Activated B cell treated with CpG ODN at 0.5 μM for 24 hours (primary cell): ENCODE data around the gene MAP1B. TPM values are rescaled to one million over a fixed set of nuclear protein-coding genes. Genes with fewer than 3 reads are reported as not detected.

ENCODE experiments used
- ATAC-seq: fragments of 200-7000 bp; cut with Tn5 transposase; one replicate; pipeline ENCODE4 v1.10.0; 2021; ENCODE audit warnings: low read depth, mild to moderate bottlenecking, moderate library complexity
- CTCF ChIA-PET: fragments of 350-600 bp; sonication (Branson Sonifier 250); formaldehyde crosslinking; loops from one replicate; lab custom pipeline; 2021; ENCODE audit warnings: antibody characterized with exemption; lab: Charles Lee
- POLR2A ChIA-PET: fragments of 350-600 bp; sonication (Branson Sonifier 250); formaldehyde crosslinking; loops from one replicate; lab custom pipeline; 2021; ENCODE audit warnings: antibody characterized with exemption; lab: Charles Lee
- DNase-seq: peaks from one replicate; pipeline ENCODE4 v3.0.0; 2022
- H3K27ac Mint-ChIP-seq: one replicate; pipeline ENCODE4 v1.8.0; 2020; ENCODE audit warnings: mixed read lengths
- H3K27me3 Mint-ChIP-seq: one replicate; pipeline ENCODE4 v1.8.0; 2021; ENCODE audit warnings: mixed read lengths
- H3K36me3 Mint-ChIP-seq: one replicate; pipeline ENCODE4 v1.8.0; 2021; ENCODE audit warnings: low read depth, mixed read lengths
- H3K4me1 Mint-ChIP-seq: one replicate; pipeline ENCODE4 v1.8.0; 2021; ENCODE audit warnings: mixed read lengths
- H3K4me3 Mint-ChIP-seq: one replicate; pipeline ENCODE4 v1.8.0; 2020; ENCODE audit warnings: mild to moderate bottlenecking, mixed read lengths
- H3K9me3 Mint-ChIP-seq: one replicate; pipeline ENCODE4 v1.8.0; 2020; ENCODE audit warnings: mixed read lengths
- CTCF ChIP-seq: fragments of 200-600 bp; IDR thresholded peaks from one replicate; pipeline ENCODE4 v1.8.0; 2022; ENCODE audit warnings: antibody characterized with exemption, mild to moderate bottlenecking
- intact Hi-C: fragments of 100-400 bp; cut with micrococcal nuclease; formaldehyde crosslinking; loops from one replicate; pipeline ENCODE4 v1.15.1; 2024
- total RNA-seq: library from RNA; stranded (reverse); gene quantifications from 2 replicates; pipeline ENCODE4 v1.2.3, GENCODE V29; 2022

MAP1B gene
- total RNA-seq, 1 donor from 2014 or later, result 0.09 TPM

DNA sequence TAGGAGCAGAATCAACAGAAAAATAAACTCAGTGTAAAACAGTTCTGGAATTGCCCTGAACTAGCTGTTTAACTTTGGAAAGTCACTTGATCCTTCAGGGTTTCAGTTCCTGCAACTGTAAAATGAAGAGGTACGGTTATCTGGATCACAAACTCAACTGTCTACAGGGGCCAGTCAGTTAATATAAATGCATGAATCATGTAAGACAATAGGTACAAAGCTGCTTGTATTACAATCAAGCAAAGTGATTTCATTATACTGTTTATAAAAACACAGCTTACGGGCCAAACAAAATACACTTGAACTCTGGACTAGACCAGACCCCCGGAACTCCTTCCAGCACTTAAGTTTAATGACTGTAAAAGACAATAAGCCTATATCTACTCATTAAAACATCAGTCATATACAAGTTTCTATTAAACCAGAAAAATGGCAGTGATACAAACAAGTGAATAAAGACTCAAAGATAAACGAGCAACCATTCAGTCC, 139.7 kb downstream of the MAP1B start:
- ChIA-PET POLR2A (no interaction called here), CTCF (no interaction called here)
- Mint-ChIP-seq H3K4me1 (peaks cover 5% of the 10 kb centered on the region), H3K27ac (no peak overlapping the region), H3K4me3 (no peak overlapping the region), H3K27me3 (no peaks in the 10 kb centered on the region), H3K9me3 (no peaks in the 10 kb centered on the region), H3K36me3 (peaks cover 12% of the 10 kb centered on the region)
- DNase-seq, result no peak
- intact Hi-C loops, result no loop called here
- no peak for TF ChIP-seq CTCF
- no peak for ATAC-seq

- no peak for ATAC-seq
- Mint-ChIP-seq H3K4me3 (no peak overlapping the region), H3K36me3 (peaks cover 22% of the 10 kb centered on the region), H3K4me1 (peaks cover 5% of the 10 kb centered on the region), H3K27me3 (no peaks in the 10 kb centered on the region), H3K27ac (no peak overlapping the region), H3K9me3 (no peaks in the 10 kb centered on the region)
- ChIA-PET CTCF (interaction anchor here (1.7 kb wide), 1 partner anchor 20 kb away, joined by 5 read pairs; no protein-coding TSS in a partner anchor), POLR2A (interaction anchor here (0.7 kb wide), 1 partner anchor 20 kb away, joined by 3 read pairs; no protein-coding TSS in a partner anchor)
- TF ChIP-seq CTCF, result no peak
- DNase-seq, result no peak
- intact Hi-C loops, result no loop called here
Observed at GRCh38 chr5:72248410-72248981, 141.2 kb downstream of the MAP1B start.

- TF ChIP-seq CTCF, result no peak
- no peak for DNase-seq
- Mint-ChIP-seq H3K9me3 (no peaks in the 10 kb centered on the region), H3K36me3 (peaks cover 30% of the 10 kb centered on the region), H3K4me1 (peaks cover 12% of the 10 kb centered on the region), H3K4me3 (no peak overlapping the region), H3K27me3 (no peaks in the 10 kb centered on the region), H3K27ac (no peak overlapping the region)
- ATAC-seq, result no peak
- intact Hi-C loops, result no loop called here
- ChIA-PET POLR2A (no interaction called here), CTCF (no interaction called here)
Observed at GRCh38 chr5:72251386-72251785, 144.1 kb downstream of the MAP1B start.

GRCh38 chr5:72252008-72252407, 144.7 kb downstream of the MAP1B start:
- TF ChIP-seq CTCF, result no peak
- no peak for ATAC-seq
- ChIA-PET CTCF (interaction anchor here (1.5 kb wide), 1 partner anchor 17 kb away, joined by 3 read pairs; no protein-coding TSS in a partner anchor), POLR2A (no interaction called here)
- Mint-ChIP-seq H3K4me3 (no peak overlapping the region), H3K4me1 (peaks cover 13% of the 10 kb centered on the region), H3K27me3 (no peaks in the 10 kb centered on the region), H3K9me3 (no peaks in the 10 kb centered on the region), H3K36me3 (peaks cover 33% of the 10 kb centered on the region), H3K27ac (no peak overlapping the region)
- intact Hi-C loops, result no loop called here
- DNase-seq, result no peak

DNA sequence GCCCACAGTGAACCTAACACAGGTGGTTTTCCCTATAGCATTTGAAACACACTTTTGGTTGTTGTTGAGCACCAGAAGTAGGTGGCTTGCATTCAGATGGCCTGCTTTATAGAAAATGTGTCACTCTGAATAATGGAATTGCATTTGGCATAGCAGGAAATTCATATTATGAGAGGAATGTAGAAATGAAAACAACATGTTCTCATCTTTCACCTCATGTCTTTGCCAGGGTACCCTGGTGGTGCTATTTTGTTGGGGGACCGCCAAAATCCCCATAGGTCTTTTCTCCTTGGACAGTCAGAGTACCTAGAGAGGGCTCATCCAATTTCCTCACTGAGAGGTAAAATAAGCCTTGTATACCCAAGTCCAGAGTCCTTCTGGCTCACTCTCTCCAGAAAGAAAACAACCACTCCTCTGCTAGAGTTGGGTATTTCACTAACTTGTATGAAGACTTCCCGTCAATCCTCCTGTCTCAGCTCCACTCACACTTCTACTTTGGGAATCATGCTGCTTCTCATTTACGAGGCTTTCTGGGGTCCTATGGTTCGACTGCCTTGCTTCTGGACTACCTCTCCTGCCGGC, 145.4 kb downstream of the MAP1B start:
- TF ChIP-seq CTCF, result no peak
- no peak overlapping the region for H3K27ac Mint-ChIP-seq
- intact Hi-C loops, result no loop called here

More for the DNA sequence above, 145.4 kb downstream of the MAP1B start:
- H3K4me1 Mint-ChIP-seq, result peaks cover 13% of the 10 kb centered on the region
- H3K36me3 Mint-ChIP-seq, result peaks cover 39% of the 10 kb centered on the region
- ChIA-PET POLR2A (no interaction called here), CTCF (interaction anchor here (1.5 kb wide), 1 partner anchor 17 kb away, joined by 3 read pairs; no protein-coding TSS in a partner anchor)
- ATAC-seq (no peak), DNase-seq (no peak)
- no peaks in the 10 kb centered on the region for H3K9me3 Mint-ChIP-seq
- H3K27me3 Mint-ChIP-seq, result no peaks in the 10 kb centered on the region
- H3K4me3 Mint-ChIP-seq, result no peak overlapping the region
